ENCODE data around the gene TNIP2. TPM values are rescaled to one million over a fixed set of nuclear protein-coding genes. Genes with fewer than 3 reads are reported as not detected.

TNIP2 gene
- total and polyA plus RNA-seq, 2 of the 8 experiments (the other 6 are each of a cell fraction or from before 2014, with no cell fraction given): 23.7 to 37.7 TPM

DNA sequence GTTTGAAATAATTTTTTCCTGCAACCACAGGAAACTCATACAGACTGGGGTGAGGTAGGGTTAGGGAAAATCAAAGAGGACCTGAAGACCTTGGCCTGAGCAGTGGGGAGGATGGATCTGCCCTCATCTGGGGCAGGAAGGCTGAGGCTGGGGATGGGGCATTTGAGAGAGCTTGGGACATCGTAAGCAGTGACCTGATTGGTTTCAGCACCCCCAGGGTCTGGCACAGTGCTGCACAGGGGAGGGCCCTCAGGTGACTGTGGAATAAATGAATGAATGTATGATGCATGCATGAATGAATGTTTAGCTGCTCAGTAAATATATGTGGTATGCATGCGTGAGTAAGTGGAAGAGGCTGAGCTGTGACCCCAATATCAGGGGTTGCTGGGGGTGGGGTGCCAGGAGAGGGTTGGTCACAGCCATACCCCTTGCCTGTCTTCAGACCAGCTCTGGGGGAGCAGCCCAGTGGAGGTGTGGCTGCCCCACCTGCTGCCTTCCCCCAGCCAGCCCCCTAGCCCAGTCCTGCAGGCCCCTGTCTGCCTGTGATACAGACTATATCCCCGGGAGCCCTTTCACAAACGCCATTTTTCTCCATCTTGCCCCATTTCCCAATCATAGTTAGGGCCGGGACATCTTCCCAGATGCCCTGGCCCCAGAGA lies 11.0 kb upstream of the TNIP2 start:
- H4K20me1 ChIP-seq (replicated peaks in 1 of 2; ENCODE audit: control insufficient read depth in 1 of 2, insufficient read depth in 2 of 2, low read length in 2 of 2): no peaks in the 10 kb centered on the region
- H2BK20ac ChIP-seq (ENCODE audit: low read length): no peak overlapping the region
- no peak overlapping the region for H2BK12ac ChIP-seq (ENCODE audit: low read depth, low read length)
- H3K4me3 ChIP-seq (ENCODE audit: extremely low read depth in 1 of 4, insufficient read depth in 2 of 4, low read depth in 3 of 4, low read length in 4 of 4): no peak overlapping the region
- no peaks in the 10 kb centered on the region for H3K36me3 ChIP-seq (ENCODE audit: control insufficient read depth in 2 of 4, insufficient read depth in 4 of 4, low read length in 3 of 4)
- H3K14ac ChIP-seq (ENCODE audit: insufficient read length): no peak overlapping the region
- H3K27me3 ChIP-seq (replicated peaks in 1 of 4; ENCODE audit: control insufficient read depth in 3 of 4, extremely low read depth in 1 of 4, insufficient read depth in 3 of 4, low read length in 3 of 4): 0 out of 7 replicates have a peak, but pooled peaks cover 0 to 2% (median under 1%) of the 10 kb centered on the region in 4 experiments
- H4K5ac ChIP-seq (ENCODE audit: insufficient read length, low read depth, low read length): no peak overlapping the region
- no peak overlapping the region for H2BK15ac ChIP-seq (ENCODE audit: low read length)
- FAIRE-seq: no peak
- no peaks in the 10 kb centered on the region; the same call in 1 of the 2 replicates for H3K23me2 ChIP-seq (ENCODE audit: low read depth, low read length)
- no peak overlapping the region for H2AFZ ChIP-seq (ENCODE audit: low read length)
- H3K56ac ChIP-seq (replicated peaks; ENCODE audit: insufficient read length, low read depth, low read length): no peak overlapping the region
- H3K27ac ChIP-seq (ENCODE audit: low read depth, low read length): no peak overlapping the region
- H3K79me1 ChIP-seq (ENCODE audit: low read depth, low read length): no peaks in the 10 kb centered on the region
- H4K91ac ChIP-seq (replicated peaks; ENCODE audit: insufficient read length, low read length): no peak overlapping the region
- H3K23ac ChIP-seq (ENCODE audit: insufficient read length): no peak overlapping the region
- CTCF ChIA-PET (ENCODE audit: partially characterized antibody): interaction anchor here (0.6 to 2.5 kb wide), 5 partner anchors 15 to 462 kb away, joined by 3 to 6 read pairs (median 4); no protein-coding TSS in a partner anchor
- no peak overlapping the region for H3K4me2 ChIP-seq (ENCODE audit: insufficient read depth in 1 of 2, low read depth in 2 of 2, low read length in 2 of 2)
- no peak overlapping the region for H3K4ac ChIP-seq (replicated peaks; ENCODE audit: insufficient read length, low read depth, low read length)
- H4K8ac ChIP-seq (ENCODE audit: extremely low read depth, insufficient read depth, low read length): no peak overlapping the region
- H3K4me1 ChIP-seq (replicated peaks in 1 of 4; ENCODE audit: control insufficient read depth in 3 of 4, insufficient read depth in 4 of 4, low read length in 3 of 4): peaks cover 0 to 7% (median 6%) of the 10 kb centered on the region in 4 experiments; a peak in 6 of 7 replicates
- WGBS, 2 experiments (ENCODE audit: extremely low coverage in 1 of 2, insufficient coverage in 1 of 2, insufficient read length in 1 of 2, insufficient replicate concordance in 2 of 2, low coverage in 1 of 2, low lambda C conversion rate in 2 of 2, missing lambda C conversion rate in 1 of 2): 94% methylated on average over 5 of the region's 5 CpGs; no CpG with 5 or more reads in 1 of the 2 experiments
- H3K9ac ChIP-seq (replicated peaks in 1 of 4; ENCODE audit: extremely low read depth in 1 of 4, low read depth in 3 of 4, low read length in 3 of 4): no peak overlapping the region
- POLR2A ChIA-PET (ENCODE audit: partially characterized antibody): interaction anchor here (1.0 to 6.7 kb wide), 5 partner anchors 11 to 169 kb away, joined by 3 to 29 read pairs (median 7); no protein-coding TSS in a partner anchor
- H3K18ac ChIP-seq (ENCODE audit: extremely low read depth, low read length): no peak overlapping the region
- DNase-seq (ENCODE audit: low read depth in 1 of 2, low spot score in 2 of 2): no peak
- H2AK5ac ChIP-seq (ENCODE audit: low read depth, low read length): no peak overlapping the region
- no peaks in the 10 kb centered on the region for H3K79me2 ChIP-seq (ENCODE audit: control insufficient read depth in 1 of 2, insufficient read depth in 2 of 2, low read length in 2 of 2)
- H2BK120ac ChIP-seq (replicated peaks; ENCODE audit: low read depth, low read length): no peak overlapping the region
- no peaks in the 10 kb centered on the region for H3K9me3 ChIP-seq (ENCODE audit: insufficient read depth in 2 of 2, low read depth in 1 of 2, low read length in 1 of 2)
- no peak overlapping the region for H2BK5ac ChIP-seq (ENCODE audit: low read depth, low read length)
- TF ChIP-seq JUND (IDR thresholded peaks at IDR 0.05; ENCODE audit: low read length) (no peak), TBP (IDR thresholded peaks at IDR 0.05; ENCODE audit: low read depth, low read length) (no peak), NRF1 (IDR thresholded peaks at IDR 0.05; ENCODE audit: low read depth, low read length) (no peak), SIRT6 (IDR thresholded peaks at IDR 0.05; ENCODE audit: low read length) (no peak), CREB1 (IDR thresholded peaks at IDR 0.05) (no peak), TAF1 (IDR thresholded peaks at IDR 0.05; ENCODE audit: low read depth, low read length) (no peak), CBX8 (IDR thresholded peaks at IDR 0.05; ENCODE audit: borderline replicate concordance, low read depth, low read length) (no peak), SIN3A (conservative IDR thresholded peaks at IDR 0.05 in 1 of 2, IDR thresholded peaks at IDR 0.05 in 1 of 2; ENCODE audit: low read depth in 1 of 2, low read length in 2 of 2) (no peak), RXRA (IDR thresholded peaks at IDR 0.05; ENCODE audit: insufficient read depth, low read depth, low read length) (no peak), RBBP5 (IDR thresholded peaks at IDR 0.05; ENCODE audit: borderline replicate concordance, low read depth, low read length) (no peak)
